ENCODE data around the gene DYNC1H1. TPM values are rescaled to one million over a fixed set of nuclear protein-coding genes. Genes with fewer than 3 reads are reported as not detected.
"Not testable (repeated sequence)": the region's sequence is repeated elsewhere in the genome, so short reads cannot be mapped to it uniquely, and the experiment has no call there.

The DYNC1H1 gene
- total RNA-seq, 1 donor from 2014 or later: 496 TPM

GRCh38 chr14:101961011-101961721, 3.2 kb upstream of the DYNC1H1 start:
- ATAC-seq: peak; percentile 24
- peak; percentile 86 for DNase-seq (ENCODE audit: low spot score)
- intact Hi-C loops (cut with DNase I): no loop called here

DNA sequence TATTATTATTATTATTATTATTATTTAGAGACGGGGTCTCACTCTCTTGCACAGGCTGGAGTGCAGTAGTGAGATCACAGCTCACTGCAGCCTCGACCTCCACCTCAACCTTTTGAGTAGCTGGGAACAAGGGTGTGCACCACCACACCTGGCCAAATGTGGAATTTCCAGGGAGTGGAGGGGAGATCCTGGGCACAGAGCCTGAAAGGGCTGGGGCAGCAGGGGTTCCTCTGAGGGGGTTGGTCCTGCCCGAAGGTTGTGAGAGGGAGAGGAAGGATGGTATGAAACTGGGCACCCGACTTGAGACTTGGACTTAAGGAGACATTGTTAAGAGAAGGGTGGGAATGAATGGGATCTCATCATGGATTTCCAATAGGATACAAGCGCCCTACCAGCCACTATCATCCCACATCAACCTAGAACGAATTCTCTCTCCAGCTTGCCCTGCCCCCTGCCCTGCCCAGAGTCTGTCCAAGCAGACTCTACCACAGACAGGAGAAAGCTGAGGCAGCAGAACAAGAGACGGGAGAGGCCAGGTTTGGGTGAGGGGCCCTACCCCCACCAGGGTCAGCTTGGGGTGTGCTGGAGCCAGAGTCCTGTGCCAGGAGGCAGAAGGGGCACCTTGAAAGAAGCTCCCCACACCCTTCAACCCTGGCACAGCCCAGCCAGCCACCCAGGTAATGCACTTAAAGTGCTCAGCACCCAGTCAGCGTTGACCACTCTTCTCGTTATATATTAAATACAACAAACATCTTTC, 2.4 kb upstream of the DYNC1H1 start:
- intact Hi-C loops (cut with DNase I): no loop called here
- DNase-seq (ENCODE audit: low spot score): no peak

DNA sequence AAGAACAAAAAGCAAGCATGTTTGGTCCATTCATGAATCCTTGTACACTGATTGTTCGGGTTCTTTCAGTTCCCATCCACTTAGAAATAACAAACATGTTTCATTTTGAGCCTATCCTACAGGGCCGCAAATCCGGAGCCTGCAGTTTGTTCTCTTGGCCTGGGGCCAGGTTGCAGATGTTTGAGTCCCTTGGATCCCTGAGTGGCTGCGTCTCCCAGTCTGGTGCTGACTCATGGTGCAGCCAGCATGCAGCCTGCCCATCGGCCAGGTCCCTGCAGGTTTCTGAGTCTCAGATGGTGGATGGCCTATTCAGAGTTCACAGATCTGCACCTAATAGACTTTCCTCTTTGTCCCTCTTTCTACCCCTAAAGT, 1.9 kb upstream of the DYNC1H1 start:
- intact Hi-C loops (cut with DNase I): no loop called here
- no peak for ATAC-seq
- no peak for DNase-seq (ENCODE audit: low spot score)

More for the DNA sequence above, 2.4 kb upstream of the DYNC1H1 start:
- ATAC-seq: no peak

GRCh38 chr14:101963052-101963451, 1.3 kb upstream of the DYNC1H1 start:
- intact Hi-C loops (cut with DNase I): no loop called here
- ATAC-seq (no peak), DNase-seq (ENCODE audit: low spot score) (no peak)

- DNase-seq (ENCODE audit: low spot score): no peak
- intact Hi-C loops (cut with DNase I): no loop called here
- peak; percentile 1 for ATAC-seq
Observed at GRCh38 chr14:101963656-101964296, 597 bp upstream of the DYNC1H1 start.

DNA sequence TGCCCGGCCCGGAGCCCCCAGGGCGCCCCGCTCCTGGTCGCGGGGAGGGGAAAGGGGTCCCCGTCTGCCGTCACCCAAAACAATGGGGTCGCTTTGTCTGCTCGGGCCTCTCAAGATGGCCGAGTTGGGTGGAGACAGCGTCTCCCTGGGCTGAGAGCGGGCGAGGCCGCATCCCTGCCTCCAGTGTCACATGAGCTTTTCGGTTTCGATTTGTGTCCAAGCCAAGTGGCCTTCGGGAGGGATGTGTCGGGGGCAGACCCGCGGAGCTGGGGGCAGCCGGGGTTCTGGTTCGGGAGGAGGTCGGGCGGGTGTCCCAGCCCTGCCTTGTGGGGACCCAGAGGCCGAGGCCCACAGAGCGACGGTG, 790 bp downstream of the DYNC1H1 start:
- ATAC-seq (peak; percentile 50), DNase-seq (ENCODE audit: low spot score) (peak; percentile 76)
- intact Hi-C loops (cut with DNase I): no loop called here

DNA sequence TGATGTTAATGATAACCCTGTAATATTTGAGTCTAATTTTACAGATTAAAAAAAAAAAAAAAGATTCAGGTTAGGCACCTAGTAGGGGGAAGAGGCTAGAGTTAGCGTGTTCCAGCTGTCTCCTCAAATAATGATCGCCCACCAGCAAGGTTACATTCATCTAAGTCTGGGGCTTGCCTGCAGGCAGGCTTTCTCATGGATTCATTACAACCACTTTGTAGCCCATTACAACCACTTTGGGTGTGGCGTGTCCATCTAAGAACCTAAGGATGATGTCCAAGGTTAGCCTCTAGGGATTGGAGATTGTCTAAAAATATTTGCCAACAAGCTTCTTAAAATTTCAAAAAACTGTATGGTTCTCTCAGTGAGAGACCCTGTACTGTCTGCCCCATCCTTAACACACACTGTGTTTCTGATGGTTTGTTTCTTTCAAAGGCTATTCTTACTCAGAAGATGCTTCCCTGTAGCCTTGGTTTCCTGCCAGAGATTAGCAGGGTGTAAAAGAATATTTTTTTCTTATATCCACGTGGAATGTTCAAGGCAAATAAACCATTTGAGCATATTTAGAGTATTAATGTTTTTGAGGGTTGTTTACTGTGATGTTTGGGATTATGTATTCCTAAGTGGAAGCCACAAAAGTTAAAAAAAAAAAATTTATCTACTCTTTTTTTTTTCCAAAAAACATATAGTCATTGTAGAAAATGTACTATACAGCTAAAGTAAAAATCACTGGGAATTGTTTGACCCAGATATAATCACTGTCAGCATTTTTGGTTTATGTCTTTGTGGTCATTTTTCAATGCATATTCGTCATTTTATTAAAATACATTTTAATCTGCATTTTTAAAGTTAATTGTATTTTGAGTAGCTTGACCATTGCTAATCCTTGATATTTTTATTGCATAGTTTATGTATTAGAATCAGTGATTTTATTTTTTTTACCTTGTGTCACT, 1.7 kb downstream of the DYNC1H1 start:
- DNase-seq (ENCODE audit: low spot score) (no peak), ATAC-seq (no peak)
- intact Hi-C loops (cut with DNase I): no loop called here

- intact Hi-C loops (cut with DNase I): no loop called here
- no peak for ATAC-seq
- DNase-seq (ENCODE audit: low spot score): no peak
Observed at GRCh38 chr14:101966742-101967141, 2.4 kb downstream of the DYNC1H1 start.

DNA sequence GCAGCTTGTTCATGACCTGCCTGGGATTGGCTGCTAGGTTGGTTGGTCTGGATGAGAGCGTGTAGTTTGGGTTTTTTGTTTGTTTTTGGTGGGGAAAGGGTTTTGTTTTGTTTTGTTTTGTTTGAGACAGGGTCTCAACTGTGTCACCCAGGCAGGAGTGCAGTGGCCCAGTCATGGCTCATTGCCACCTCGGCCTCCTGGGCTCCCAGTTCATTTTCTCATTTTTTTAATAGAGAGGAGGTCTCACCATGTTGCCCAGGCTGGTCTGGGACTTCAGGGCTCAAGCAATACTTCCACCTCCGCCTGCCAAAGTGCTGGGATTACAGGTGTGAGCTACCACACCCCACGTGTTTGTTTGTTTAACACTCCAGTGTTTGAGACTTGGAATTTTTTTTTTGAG, 3.8 kb downstream of the DYNC1H1 start:
- intact Hi-C loops (cut with DNase I): no loop called here
- DNase-seq (ENCODE audit: low spot score) (no peak), ATAC-seq (no peak)

GRCh38 chr14:101969481-101969880, 5.1 kb downstream of the DYNC1H1 start:
- intact Hi-C loops (cut with DNase I): no loop called here
- no peak for DNase-seq (ENCODE audit: low spot score)
- no peak for ATAC-seq

- no peak for ATAC-seq
- DNase-seq (ENCODE audit: low spot score): no peak
- intact Hi-C loops (cut with DNase I): no loop called here
Observed at GRCh38 chr14:101970830-101971400, 6.5 kb downstream of the DYNC1H1 start.

DNA sequence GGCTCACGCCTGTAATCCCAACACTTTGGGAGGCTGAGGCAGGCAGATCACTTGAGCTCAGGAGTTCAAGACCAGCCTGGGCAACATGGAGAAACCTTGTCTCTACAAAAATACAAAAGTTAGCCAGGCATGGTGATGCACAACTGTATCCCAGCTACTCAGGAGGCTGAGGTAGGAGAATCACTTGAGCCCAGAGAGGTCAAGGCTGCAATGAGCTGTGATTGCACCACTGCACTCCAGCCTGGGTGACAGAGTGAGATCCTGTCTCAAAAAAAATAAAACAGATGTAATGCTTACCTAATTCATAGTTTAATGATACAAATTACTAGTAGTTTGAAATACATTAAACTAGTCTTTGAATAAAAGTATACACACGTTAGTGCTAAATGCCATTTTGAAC, 7.1 kb downstream of the DYNC1H1 start:
- ATAC-seq; DNase-seq (ENCODE audit: low spot score); intact Hi-C loops (cut with DNase I): not testable (repeated sequence)

GRCh38 chr14:101972126-101972866, 7.9 kb downstream of the DYNC1H1 start:
- intact Hi-C loops (cut with DNase I): no loop called here
- ATAC-seq: peak; percentile 98

GRCh38 chr14:101973356-101973755, 9.0 kb downstream of the DYNC1H1 start:
- ATAC-seq (no peak), DNase-seq (ENCODE audit: low spot score) (no peak)
- intact Hi-C loops (cut with DNase I): no loop called here

More at GRCh38 chr14:101972126-101972866, 7.9 kb downstream of the DYNC1H1 start:
- peak; percentile 82 for DNase-seq (ENCODE audit: low spot score)

GRCh38 chr14:101975231-101975630, 10.9 kb downstream of the DYNC1H1 start:
- ATAC-seq (no peak), DNase-seq (ENCODE audit: low spot score) (no peak)
- intact Hi-C loops (cut with DNase I): no loop called here

DNA sequence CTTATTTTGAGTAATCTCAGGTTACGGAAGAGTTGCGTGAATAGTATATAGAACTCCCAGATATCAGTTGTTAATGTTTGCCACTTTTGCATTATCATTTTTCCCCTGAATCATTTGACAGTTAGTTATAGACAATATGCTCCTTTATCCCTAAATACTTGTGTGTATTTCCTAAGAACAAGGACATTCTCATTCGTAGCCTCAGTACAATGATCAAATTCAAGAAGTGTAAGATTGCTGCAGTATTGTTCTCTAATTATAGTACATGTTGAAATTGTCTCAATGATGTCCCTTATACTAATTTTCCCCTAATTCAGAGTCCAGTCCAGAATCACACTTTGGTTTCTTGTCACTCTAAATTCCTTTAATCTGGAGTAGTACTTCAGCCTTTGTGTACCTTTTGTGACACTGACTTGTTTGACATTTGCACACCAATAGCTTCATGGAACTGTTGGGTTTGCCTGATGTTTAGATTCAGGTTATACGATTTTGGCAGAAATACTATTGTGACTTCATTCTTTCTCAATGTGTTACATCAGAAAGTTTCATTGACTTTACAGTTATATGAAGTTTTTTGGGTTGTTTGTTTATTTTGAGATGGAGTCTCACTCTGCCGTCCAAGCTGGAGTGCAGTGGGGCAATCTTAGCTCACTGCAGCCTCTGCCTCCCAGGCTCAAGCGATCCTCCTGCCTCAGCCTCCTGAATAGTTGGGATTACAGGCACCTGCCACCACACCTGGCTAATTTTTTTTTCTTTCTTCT, 13.1 kb downstream of the DYNC1H1 start:
- no peak for ATAC-seq
- intact Hi-C loops (cut with DNase I): no loop called here
- DNase-seq (ENCODE audit: low spot score): no peak

GRCh38 chr14:101979666-101980065, 15.3 kb downstream of the DYNC1H1 start:
- ATAC-seq (no peak), DNase-seq (ENCODE audit: low spot score) (no peak)
- intact Hi-C loops (cut with DNase I): no loop called here
